GM23338 (cell line): Measurements from ENCODE around the gene IL22RA1. TPM values are rescaled to one million over a fixed set of nuclear protein-coding genes. Genes with fewer than 3 reads are reported as not detected.

ENCODE experiments used
- ATAC-seq: fragments of 200-7000 bp; cut with Tn5 transposase; 3 replicates; pipeline ENCODE4 v1.9.1; 2020
- DNase-seq: peaks from one replicate; pipeline ENCODE4 v3.0.0-alpha.2; 2015; ENCODE audit warnings: low spot score
- H2AFZ ChIP-seq: fragments of 200-600 bp; sonication (generic); 2 replicates; pipeline ENCODE4 v1.8.0; 2016; ENCODE audit warnings: antibody characterized with exemption, mild to moderate bottlenecking, moderate library complexity
- H3F3A ChIP-seq: fragments of 200-600 bp; sonication (generic); replicated peaks from 2 replicates; pipeline ENCODE4 v1.8.0; 2017; ENCODE audit warnings: antibody characterized with exemption, mixed run types, low read depth
- H3K27ac ChIP-seq: fragments of 200-600 bp; sonication (generic); 2 replicates; pipeline ENCODE4 v1.6.1; 2016; ENCODE audit warnings: low read depth
- H3K27me3 ChIP-seq: fragments of 200-600 bp; sonication (generic); 2 replicates; pipeline ENCODE4 v1.8.0; 2016; ENCODE audit warnings: mild to moderate bottlenecking, mixed run types, moderate library complexity; ENCODE audit not compliant: insufficient read depth
- H3K36me3 ChIP-seq: fragments of 200-600 bp; sonication (generic); 2 replicates; pipeline ENCODE4 v1.8.0; 2016; ENCODE audit warnings: mild to moderate bottlenecking; ENCODE audit not compliant: insufficient read depth
- H3K4me1 ChIP-seq: fragments of 200-600 bp; sonication (generic); 2 replicates; pipeline ENCODE4 v1.8.0; 2016; ENCODE audit warnings: mild to moderate bottlenecking, moderate library complexity; ENCODE audit not compliant: insufficient read depth
- H3K4me2 ChIP-seq: fragments of 200-600 bp; sonication (generic); 2 replicates; pipeline ENCODE4 v1.7.1; 2017; ENCODE audit warnings: mixed run types
- H3K4me3 ChIP-seq: fragments of 200-600 bp; sonication (generic); 2 replicates; pipeline ENCODE4 v1.6.1; 2016; ENCODE audit warnings: mixed run types
- H3K79me2 ChIP-seq: fragments of 200-600 bp; sonication (generic); replicated peaks from 2 replicates; pipeline ENCODE4 v1.8.0; 2017; ENCODE audit warnings: mild to moderate bottlenecking; ENCODE audit not compliant: insufficient read depth
- H3K9me2 ChIP-seq: fragments of 200-600 bp; sonication (generic); 2 replicates; pipeline ENCODE4 v1.8.0; 2017; ENCODE audit not compliant: insufficient read depth
- H4K20me1 ChIP-seq: fragments of 200-600 bp; sonication (generic); replicated peaks from 2 replicates; pipeline ENCODE4 v1.8.0; 2017; ENCODE audit warnings: mild to moderate bottlenecking; ENCODE audit not compliant: insufficient read depth
- H3K27ac Mint-ChIP-seq: 2 replicates; pipeline ENCODE4 v1.8.0; 2020; ENCODE audit warnings: inconsistent platforms, mild to moderate bottlenecking, moderate library complexity, mixed read lengths
- H3K27me3 Mint-ChIP-seq: 3 replicates; pipeline ENCODE4 v1.8.0; 2022; ENCODE audit warnings: low read depth, mild to moderate bottlenecking, moderate library complexity, mixed read lengths, inconsistent platforms; ENCODE audit not compliant: insufficient read depth, poor library complexity
- H3K36me3 Mint-ChIP-seq: 3 replicates; pipeline ENCODE4 v1.8.0; 2021; ENCODE audit warnings: low read depth, mild to moderate bottlenecking, inconsistent platforms, moderate library complexity, mixed read lengths
- H3K4me1 Mint-ChIP-seq: 3 replicates; pipeline ENCODE4 v1.8.0; 2020; ENCODE audit warnings: mild to moderate bottlenecking, inconsistent platforms, mixed read lengths
- H3K4me3 Mint-ChIP-seq: 3 replicates; pipeline ENCODE4 v1.8.0; 2021; ENCODE audit warnings: moderate library complexity, mild to moderate bottlenecking, inconsistent platforms, mixed read lengths
- H3K9me3 Mint-ChIP-seq: 3 replicates; pipeline ENCODE4 v1.8.0; 2020; ENCODE audit warnings: moderate library complexity, mild to moderate bottlenecking, inconsistent platforms, mixed read lengths
- ETS1 ChIP-seq: IDR thresholded peaks from 2 replicates; pipeline ENCODE4 v1.6.1; 2016; ENCODE audit warnings: antibody characterized with exemption
- EZH2 ChIP-seq: fragments of 200-600 bp; sonication (generic); IDR thresholded peaks from one replicate; pipeline ENCODE4 v1.8.0; 2017; ENCODE audit warnings: antibody characterized with exemption, mild to moderate bottlenecking, low read depth; ENCODE audit not compliant: unreplicated experiment
- EZH2phosphoT487 ChIP-seq: fragments of 200-600 bp; sonication (generic); IDR thresholded peaks from one replicate; pipeline ENCODE4 v1.8.1; 2018; ENCODE audit warnings: antibody characterized with exemption; ENCODE audit not compliant: unreplicated experiment
- JUNB ChIP-seq: IDR thresholded peaks from one replicate; pipeline ENCODE4 v1.6.1; 2016; ENCODE audit warnings: antibody characterized with exemption; ENCODE audit not compliant: unreplicated experiment
- ZNF114 ChIP-seq: fragments of 250-450 bp; sonication (Bioruptor Pico); IDR thresholded peaks from 2 replicates; pipeline ENCODE4 v1.5.0; 2020; ENCODE audit warnings: mild to moderate bottlenecking, moderate library complexity
- ZNF462 ChIP-seq: fragments of 250-450 bp; sonication (Bioruptor Pico); IDR thresholded peaks from 2 replicates; pipeline ENCODE4 v1.5.0; 2020; ENCODE audit warnings: mild to moderate bottlenecking, moderate library complexity
- polyA plus RNA-seq: library from polyadenylated mRNA; unstranded; fragments of >200 nt; fragmentation: Nextera tagmentation; extraction: Ambion mirVana; gene quantifications from 2 replicates; pipeline ENCODE4 v1.2.1, GENCODE V29; 2016
- total RNA-seq: library from RNA; depleted of rRNA; stranded (reverse); fragments of >200 nt; shearing (Covaris generic); gene quantifications from 2 replicates; pipeline ENCODE4 v1.2.3, GENCODE V29; 2014
- TF ChIP-seq, protein P1 (sequence below): IDR thresholded peaks from one replicate; pipeline ENCODE4 v1.6.1; 2018; ENCODE audit warnings: antibody characterized with exemption; ENCODE audit not compliant: unreplicated experiment
- TF ChIP-seq, protein P2 (sequence below), 2 experiments: fragments of 200-600 bp in 1 of 2; sonication (generic) in 1 of 2; conservative IDR thresholded peaks; 2 replicates each; pipeline versions ENCODE4 v1.5.1 to v1.6.1; 2016 to 2017; ENCODE audit warnings: antibody characterized with exemption in 2 of 2, low read depth in 2 of 2, mild to moderate bottlenecking in 2 of 2, moderate library complexity in 1 of 2

The IL22RA1 gene
- total and polyA plus RNA-seq, 2 experiments from 2014 or later: 0.11 to 0.28 TPM

DNA sequence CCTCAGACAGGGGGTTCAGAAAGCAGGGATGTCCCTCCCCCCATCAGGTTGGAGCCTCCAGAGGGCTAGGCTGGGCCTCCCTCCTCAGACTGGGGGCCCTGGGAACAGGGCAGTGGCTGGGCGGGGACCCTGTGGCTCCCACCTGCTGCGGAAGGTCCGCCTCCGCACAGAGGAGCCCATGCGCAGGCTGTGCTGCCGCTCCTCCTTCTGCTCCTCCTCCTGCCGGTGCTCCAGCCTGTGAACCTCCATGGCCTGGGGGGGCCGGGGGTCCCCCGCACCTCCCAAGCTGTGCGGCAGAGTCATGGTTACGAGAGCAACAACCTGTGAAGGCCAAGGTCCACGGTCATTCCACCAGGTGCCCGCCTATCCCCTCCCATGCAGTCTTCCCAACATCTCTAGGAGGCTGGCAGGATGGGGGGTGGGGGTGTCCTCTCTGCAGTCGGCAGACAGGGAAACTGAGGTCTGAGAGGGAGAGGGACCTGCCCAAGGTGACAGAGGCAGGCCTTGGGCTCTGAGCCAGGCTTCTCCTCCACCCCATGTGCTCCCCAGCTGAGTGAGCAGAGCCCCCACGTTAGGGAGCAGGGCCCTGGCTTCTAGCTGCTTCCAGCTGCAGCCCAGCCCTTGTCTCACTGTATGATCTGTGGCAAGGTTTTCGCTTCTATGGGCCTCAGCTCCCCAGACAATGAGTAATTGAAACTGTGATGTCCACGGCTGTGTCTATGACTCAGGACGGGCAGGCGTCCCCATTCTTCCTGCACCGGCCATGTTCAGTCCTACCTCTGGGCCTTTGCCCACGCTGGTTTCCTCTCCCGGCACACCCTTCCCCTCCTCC, 34.4 kb downstream of the IL22RA1 start:
- no peak overlapping the region for H3K27ac Mint-ChIP-seq
- Histone ChIP-seq H3K4me1 (peaks cover 10% of the 10 kb centered on the region), H3K27ac (no peak overlapping the region), H3K9me2 (no peaks in the 10 kb centered on the region), H3K36me3 (no peaks in the 10 kb centered on the region), H3F3A (no peaks in the 10 kb centered on the region), H3K4me2 (no peak overlapping the region), H4K20me1 (no peaks in the 10 kb centered on the region), H3K79me2 (no peaks in the 10 kb centered on the region), H2AFZ (peak overlapping the region; percentile 47), H3K4me3 (no peak overlapping the region), H3K27me3 (no peaks in the 10 kb centered on the region)
- ATAC-seq: peak; percentile 15
- no peaks in the 10 kb centered on the region for H3K36me3 Mint-ChIP-seq
- TF ChIP-seq EZH2: no peak
- TF ChIP-seq, protein P1, sequence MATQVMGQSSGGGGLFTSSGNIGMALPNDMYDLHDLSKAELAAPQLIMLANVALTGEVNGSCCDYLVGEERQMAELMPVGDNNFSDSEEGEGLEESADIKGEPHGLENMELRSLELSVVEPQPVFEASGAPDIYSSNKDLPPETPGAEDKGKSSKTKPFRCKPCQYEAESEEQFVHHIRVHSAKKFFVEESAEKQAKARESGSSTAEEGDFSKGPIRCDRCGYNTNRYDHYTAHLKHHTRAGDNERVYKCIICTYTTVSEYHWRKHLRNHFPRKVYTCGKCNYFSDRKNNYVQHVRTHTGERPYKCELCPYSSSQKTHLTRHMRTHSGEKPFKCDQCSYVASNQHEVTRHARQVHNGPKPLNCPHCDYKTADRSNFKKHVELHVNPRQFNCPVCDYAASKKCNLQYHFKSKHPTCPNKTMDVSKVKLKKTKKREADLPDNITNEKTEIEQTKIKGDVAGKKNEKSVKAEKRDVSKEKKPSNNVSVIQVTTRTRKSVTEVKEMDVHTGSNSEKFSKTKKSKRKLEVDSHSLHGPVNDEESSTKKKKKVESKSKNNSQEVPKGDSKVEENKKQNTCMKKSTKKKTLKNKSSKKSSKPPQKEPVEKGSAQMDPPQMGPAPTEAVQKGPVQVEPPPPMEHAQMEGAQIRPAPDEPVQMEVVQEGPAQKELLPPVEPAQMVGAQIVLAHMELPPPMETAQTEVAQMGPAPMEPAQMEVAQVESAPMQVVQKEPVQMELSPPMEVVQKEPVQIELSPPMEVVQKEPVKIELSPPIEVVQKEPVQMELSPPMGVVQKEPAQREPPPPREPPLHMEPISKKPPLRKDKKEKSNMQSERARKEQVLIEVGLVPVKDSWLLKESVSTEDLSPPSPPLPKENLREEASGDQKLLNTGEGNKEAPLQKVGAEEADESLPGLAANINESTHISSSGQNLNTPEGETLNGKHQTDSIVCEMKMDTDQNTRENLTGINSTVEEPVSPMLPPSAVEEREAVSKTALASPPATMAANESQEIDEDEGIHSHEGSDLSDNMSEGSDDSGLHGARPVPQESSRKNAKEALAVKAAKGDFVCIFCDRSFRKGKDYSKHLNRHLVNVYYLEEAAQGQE: no peak
- TF ChIP-seq ZNF462 (CRISPR knock-in tag): no peak
- TF ChIP-seq, protein P2, sequence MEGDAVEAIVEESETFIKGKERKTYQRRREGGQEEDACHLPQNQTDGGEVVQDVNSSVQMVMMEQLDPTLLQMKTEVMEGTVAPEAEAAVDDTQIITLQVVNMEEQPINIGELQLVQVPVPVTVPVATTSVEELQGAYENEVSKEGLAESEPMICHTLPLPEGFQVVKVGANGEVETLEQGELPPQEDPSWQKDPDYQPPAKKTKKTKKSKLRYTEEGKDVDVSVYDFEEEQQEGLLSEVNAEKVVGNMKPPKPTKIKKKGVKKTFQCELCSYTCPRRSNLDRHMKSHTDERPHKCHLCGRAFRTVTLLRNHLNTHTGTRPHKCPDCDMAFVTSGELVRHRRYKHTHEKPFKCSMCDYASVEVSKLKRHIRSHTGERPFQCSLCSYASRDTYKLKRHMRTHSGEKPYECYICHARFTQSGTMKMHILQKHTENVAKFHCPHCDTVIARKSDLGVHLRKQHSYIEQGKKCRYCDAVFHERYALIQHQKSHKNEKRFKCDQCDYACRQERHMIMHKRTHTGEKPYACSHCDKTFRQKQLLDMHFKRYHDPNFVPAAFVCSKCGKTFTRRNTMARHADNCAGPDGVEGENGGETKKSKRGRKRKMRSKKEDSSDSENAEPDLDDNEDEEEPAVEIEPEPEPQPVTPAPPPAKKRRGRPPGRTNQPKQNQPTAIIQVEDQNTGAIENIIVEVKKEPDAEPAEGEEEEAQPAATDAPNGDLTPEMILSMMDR (conservative IDR thresholded peaks at IDR 0.05; ENCODE audit: low read depth in 2 of 2): no peak
- TF ChIP-seq EZH2phosphoT487: no peak
- TF ChIP-seq JUNB: no peak
- TF ChIP-seq ZNF114 (CRISPR knock-in tag): no peak
- no peak for TF ChIP-seq ETS1
- H3K27me3 Mint-ChIP-seq: peaks cover 21% of the 10 kb centered on the region
- H3K9me3 Mint-ChIP-seq: no peaks in the 10 kb centered on the region
- peaks cover 29% of the 10 kb centered on the region for H3K4me1 Mint-ChIP-seq
- no peak overlapping the region for H3K4me3 Mint-ChIP-seq
- no peak for DNase-seq
